HCT116 (cell line): Measurements from ENCODE around the gene RAP1B. TPM values are rescaled to one million over a fixed set of nuclear protein-coding genes. Genes with fewer than 3 reads are reported as not detected.
A peak's percentile ranks its signal among the peaks of the same experiment; 100 is the strongest.
"Not testable (repeated sequence)": the region's sequence is repeated elsewhere in the genome, so short reads cannot be mapped to it uniquely, and the experiment has no call there.

Source experiments
- ATAC-seq: fragments of 200-7000 bp; cut with Tn5 transposase; 2 replicates; pipeline ENCODE4 v1.9.1; 2020; ENCODE audit warnings: mild to moderate bottlenecking, moderate library complexity
- BruUV-seq: library from RNA; stranded (reverse); fragments of 400-500 nt; replicated peaks from 2 replicates; lab custom pipeline; 2021; lab: Mats Ljungman, UMichigan
- CTCF ChIA-PET: fragments of 300-600 bp; sonication (Branson Sonifier 250); formaldehyde crosslinking; loops from one replicate; lab custom pipeline; 2021; ENCODE audit warnings: antibody characterized with exemption; lab: Charles Lee
- POLR2A ChIA-PET: fragments of 300-600, 350-600 bp; sonication (Branson Sonifier 250); formaldehyde crosslinking; loops from one replicate; lab custom pipeline; 2021; ENCODE audit warnings: antibody characterized with exemption; lab: Charles Lee
- RAD21 ChIA-PET, 2 experiments: fragments of 300-600 bp; sonication (Branson Sonifier 250); formaldehyde crosslinking; loops; one replicate each; lab custom pipeline; 2023; ENCODE audit warnings: low total read pairs in 2 of 2; ENCODE audit not compliant: uncharacterized antibody in 2 of 2, unreplicated experiment in 2 of 2, low non-redundant PET in 1 of 2; lab: Charles Lee
- DNase-seq: peaks from one replicate; pipeline ENCODE4 v3.0.0-alpha.2; 2010; ENCODE audit warnings: low read depth, low spot score
- H2AFZ ChIP-seq: fragments of 200-600 bp; shearing (Covaris generic), sonication (generic); 2 replicates; pipeline ENCODE4 v1.6.1; 2017; ENCODE audit warnings: low read depth, mixed run types, mixed read lengths, antibody characterized with exemption, low read length; ENCODE audit not compliant: poor library complexity, severe bottlenecking
- H3K27ac ChIP-seq: 2 replicates; pipeline ENCODE4 v1.5.1; 2012; ENCODE audit warnings: low read depth, low read length
- H3K27me3 ChIP-seq: fragments of 200-600 bp; sonication (generic); 2 replicates; pipeline ENCODE4 v1.6.1; 2016; ENCODE audit warnings: mixed run types, low read length, mixed read lengths; ENCODE audit not compliant: insufficient read depth
- H3K36me3 ChIP-seq, 2 experiments: fragments of 200-500 bp in 1 of 2; fragments of 200-600 bp in 1 of 2; sonication (Bioruptor generic) in 1 of 2; sonication (generic) in 1 of 2; 2 replicates each; pipeline versions ENCODE4 v1.5.1 to v1.6.1; 2014 to 2016; ENCODE audit warnings: low read length in 2 of 2, inconsistent platforms in 1 of 2, mixed read lengths in 1 of 2, mixed run types in 1 of 2; ENCODE audit not compliant: insufficient read depth in 2 of 2, control insufficient read depth in 1 of 2
- H3K4me1 ChIP-seq, 2 experiments: fragments of 200-600 bp in 1 of 2; sonication (generic) in 1 of 2; 2 replicates each; pipeline versions ENCODE4 v1.5.1 to v1.6.1; 2012 to 2017; ENCODE audit warnings: low read length in 2 of 2, inconsistent platforms in 1 of 2, mild to moderate bottlenecking in 1 of 2, mixed read lengths in 1 of 2, mixed run types in 1 of 2, moderate library complexity in 1 of 2; ENCODE audit not compliant: insufficient read depth in 2 of 2, control insufficient read depth in 1 of 2
- H3K4me2 ChIP-seq: fragments of 200-600 bp; sonication (generic); 2 replicates; pipeline ENCODE4 v1.6.1; 2017; ENCODE audit warnings: mixed run types, low read length, mixed read lengths
- H3K4me3 ChIP-seq, 2 experiments: fragments of 200-600 bp in 1 of 2; sonication (generic) in 1 of 2; replicated peaks in 1 of 2; 2 replicates each; pipeline ENCODE4 v1.5.1; 2011 to 2016; ENCODE audit warnings: low read length in 2 of 2, control low read depth in 1 of 2, low read depth in 1 of 2, mild to moderate bottlenecking in 1 of 2, mixed read lengths in 1 of 2, mixed run types in 1 of 2
- H3K79me2 ChIP-seq: fragments of 200-600 bp; sonication (generic); 2 replicates; pipeline ENCODE4 v1.6.1; 2017; ENCODE audit warnings: mild to moderate bottlenecking, mixed run types, low read length, moderate library complexity, mixed read lengths; ENCODE audit not compliant: insufficient read depth
- H3K9ac ChIP-seq: fragments of 200-600 bp; sonication (generic); 2 replicates; pipeline ENCODE4 v1.6.1; 2016; ENCODE audit warnings: low read length, mixed read lengths
- H3K9me2 ChIP-seq: fragments of 200-600 bp; sonication (generic), shearing (Covaris generic); 2 replicates; pipeline ENCODE4 v1.6.1; 2017; ENCODE audit warnings: mixed run types, mild to moderate bottlenecking, moderate library complexity; ENCODE audit not compliant: insufficient read depth
- H3K9me3 ChIP-seq, 2 experiments: fragments of 200-500 bp in 1 of 2; fragments of 200-600 bp in 1 of 2; sonication (Bioruptor generic) in 1 of 2; sonication (generic) in 1 of 2; 2 replicates each; pipeline ENCODE4 v1.6.1; 2014 to 2017; ENCODE audit warnings: low read length in 2 of 2, mixed read lengths in 2 of 2, inconsistent platforms in 1 of 2, low read depth in 1 of 2, mild to moderate bottlenecking in 1 of 2, mixed run types in 1 of 2, moderate library complexity in 1 of 2; ENCODE audit not compliant: control insufficient read depth in 1 of 2, insufficient read depth in 1 of 2
- H4K20me1 ChIP-seq: fragments of 200-600 bp; sonication (generic), shearing (Covaris generic); 2 replicates; pipeline ENCODE4 v1.6.1; 2017; ENCODE audit warnings: mixed run types, mild to moderate bottlenecking, moderate library complexity; ENCODE audit not compliant: insufficient read depth
- ATF3 ChIP-seq: IDR thresholded peaks from 2 replicates; pipeline ENCODE4 v1.6.1; 2012
- EGR1 ChIP-seq: IDR thresholded peaks from 2 replicates; pipeline ENCODE4 v1.6.1; 2012; ENCODE audit warnings: low read depth
- EZH2 ChIP-seq: fragments of 200-600 bp; sonication (generic); IDR thresholded peaks from 2 replicates; pipeline ENCODE4 v1.6.1; 2017; ENCODE audit warnings: antibody characterized with exemption, mixed run types
- FOSL1 ChIP-seq: IDR thresholded peaks from 2 replicates; pipeline ENCODE4 v1.6.1; 2012; ENCODE audit warnings: low read depth
- MAX ChIP-seq: IDR thresholded peaks from 2 replicates; pipeline ENCODE4 v1.6.1; 2012
- RAD21 ChIP-seq: IDR thresholded peaks from 2 replicates; pipeline ENCODE4 v1.6.1; 2012; ENCODE audit warnings: low read depth, mild to moderate bottlenecking
- SP1 ChIP-seq: IDR thresholded peaks from 2 replicates; pipeline ENCODE4 v1.6.1; 2012; ENCODE audit warnings: low read depth
- TCF7L2 ChIP-seq: IDR thresholded peaks from 2 replicates; pipeline ENCODE4 v1.7.0; 2011; ENCODE audit warnings: borderline replicate concordance, inconsistent platforms; ENCODE audit not compliant: insufficient read depth, insufficient read length; ENCODE audit errors: extremely low read depth
- YY1 ChIP-seq: IDR thresholded peaks from 2 replicates; pipeline ENCODE4 v1.6.1; 2011; ENCODE audit warnings: low read length, low read depth, moderate library complexity, mild to moderate bottlenecking; ENCODE audit not compliant: insufficient replicate concordance; ENCODE audit errors: extremely low read depth
- intact Hi-C: fragments of 100-400 bp; cut with micrococcal nuclease; formaldehyde crosslinking; loops from 2 replicates; pipeline ENCODE4 v1.10.0; 2022
- total RNA-seq: library from RNA; stranded (reverse); gene quantifications from one replicate; pipeline ENCODE4 v1.2.1, GENCODE V29; 2021; ENCODE audit not compliant: unreplicated experiment

Gene RAP1B
- total RNA-seq, 1 experiment from 2014 or later, result 79.2 TPM

- ChIA-PET RAD21 (no interaction called here), CTCF (no interaction called here), POLR2A (no interaction called here)
- Histone ChIP-seq H3K79me2 (no peaks in the 10 kb centered on the region), H3K4me1 (peaks cover 3 to 10% of the 10 kb centered on the region in 2 experiments; a peak in 3 of 4 replicates), H3K27ac (no peak overlapping the region), H4K20me1 (no peaks in the 10 kb centered on the region), H3K4me2 (no peak overlapping the region), H3K9me2 (no peaks in the 10 kb centered on the region), H3K27me3 (no peaks in the 10 kb centered on the region), H3K9ac (no peak overlapping the region), H3K9me3 (no peaks in the 10 kb centered on the region), H2AFZ (no peak overlapping the region), H3K36me3 (no peaks in the 10 kb centered on the region), H3K4me3 (no peak overlapping the region)
- BruUV-seq, result no TSS peak
- no peak for ATAC-seq
- intact Hi-C loops, result no loop called here
- no peak for DNase-seq
- TF ChIP-seq RAD21 (no peak), ATF3 (no peak), SP1 (no peak), MAX (no peak), EGR1 (no peak), EZH2 (no peak), FOSL1 (no peak), YY1 (no peak), TCF7L2 (no peak)
Observed at GRCh38 chr12:68675101-68675842, 64.6 kb downstream of the RAP1B start.

- POLR2A ChIA-PET, H3K9me3 ChIP-seq, CTCF ChIA-PET, BruUV-seq, H3K27me3 ChIP-seq, H3K36me3 ChIP-seq, intact Hi-C loops, H3K79me2 ChIP-seq, H3K9me2 ChIP-seq, ATAC-seq, H4K20me1 ChIP-seq, RAD21 ChIA-PET, DNase-seq: not testable (repeated sequence)
- Histone ChIP-seq H2AFZ (peak overlapping the region; percentile 42), H3K4me2 (peak overlapping the region; percentile 84), H3K27ac (peak overlapping the region; percentile 54), H3K4me3 (peak overlapping the region; percentile 28 to 54; a peak in 3 of 4 replicates), H3K4me1 (peaks cover 3 to 10% of the 10 kb centered on the region in 2 experiments; a peak in 3 of 4 replicates), H3K9ac (peak overlapping the region; percentile 52)
Observed at GRCh38 chr12:68676854-68677253, 66.2 kb downstream of the RAP1B start.
